ENCODE results near the gene TREH.
"Not testable (repeated sequence)": the region's sequence is repeated elsewhere in the genome, so short reads cannot be mapped to it uniquely, and the experiment has no call there.

Gene TREH

GRCh38 chr11:118628031-118628430, 51.4 kb downstream of the TREH start:
- DNase-seq, result no peak

GRCh38 chr11:118627566-118627965, 51.9 kb downstream of the TREH start:
- no peak for DNase-seq

- DNase-seq, result no peak
Observed at GRCh38 chr11:118625976-118626375, 53.5 kb downstream of the TREH start.

- DNase-seq, result no peak
Observed at GRCh38 chr11:118625036-118625690, 54.3 kb downstream of the TREH start.

- DNase-seq, result peak; percentile 82
Observed at GRCh38 chr11:118623269-118623655, 56.2 kb downstream of the TREH start.

- peak; percentile 96 for DNase-seq
Observed at GRCh38 chr11:118622376-118623268, 56.8 kb downstream of the TREH start.

- DNase-seq, result no peak
Observed at GRCh38 chr11:118621784-118622375, 57.6 kb downstream of the TREH start.

GRCh38 chr11:118621071-118621783, 58.2 kb downstream of the TREH start:
- DNase-seq, result peak; percentile 57

GRCh38 chr11:118620529-118621070, 58.9 kb downstream of the TREH start:
- no peak for DNase-seq

- DNase-seq, result no peak
Observed at GRCh38 chr11:118619444-118620197, 59.8 kb downstream of the TREH start.

GRCh38 chr11:118618991-118619375, 60.5 kb downstream of the TREH start:
- no peak for DNase-seq

GRCh38 chr11:118618115-118618990, 61.1 kb downstream of the TREH start:
- DNase-seq, result no peak

- no peak for DNase-seq
Observed at GRCh38 chr11:118615976-118616371, 63.5 kb downstream of the TREH start.

GRCh38 chr11:118615282-118615975, 64.0 kb downstream of the TREH start:
- no peak for DNase-seq

- DNase-seq, result no peak
Observed at GRCh38 chr11:118614511-118614910, 64.9 kb downstream of the TREH start.

- DNase-seq, result no peak
Observed at GRCh38 chr11:118612378-118612777, 67.1 kb downstream of the TREH start.

GRCh38 chr11:118611433-118611795, 68.0 kb downstream of the TREH start:
- not testable (repeated sequence) for DNase-seq

- DNase-seq, result no peak
Observed at GRCh38 chr11:118610773-118611432, 68.5 kb downstream of the TREH start.

- no peak for DNase-seq
Observed at GRCh38 chr11:118610225-118610772, 69.2 kb downstream of the TREH start.
